ENCODE data around the gene KCNJ14. TPM values are rescaled to one million over a fixed set of nuclear protein-coding genes. Genes with fewer than 3 reads are reported as not detected.

Gene KCNJ14
- total and polyA plus RNA-seq, 2 of the 8 experiments (the other 6 are each of a cell fraction or from before 2014, with no cell fraction given): 0.45 to 0.89 TPM

- TF ChIP-seq CHD7 (IDR thresholded peaks at IDR 0.05; ENCODE audit: insufficient replicate concordance, low read length) (no peak), JUND (IDR thresholded peaks at IDR 0.05; ENCODE audit: low read length) (no peak), TAF1 (IDR thresholded peaks at IDR 0.05; ENCODE audit: low read depth, low read length) (no peak), BCL11A (IDR thresholded peaks at IDR 0.05; ENCODE audit: low read depth in 2 of 2, low read length in 2 of 2) (no peak), SAP30 (IDR thresholded peaks at IDR 0.05; ENCODE audit: insufficient read depth, insufficient replicate concordance, low read length) (no peak), FOSL1 (IDR thresholded peaks at IDR 0.05; ENCODE audit: insufficient read depth, low read depth, low read length) (no peak), CHD1 (IDR thresholded peaks at IDR 0.05; ENCODE audit: low read depth, low read length) (no peak), CBX5 (IDR thresholded peaks at IDR 0.05; ENCODE audit: low read depth, low read length) (no peak), PHF8 (conservative IDR thresholded peaks at IDR 0.05; ENCODE audit: low read depth, low read length) (no peak), KDM4A (IDR thresholded peaks at IDR 0.05; ENCODE audit: low read depth, low read length, severe bottlenecking) (no peak), RNF2 (IDR thresholded peaks at IDR 0.05; ENCODE audit: borderline replicate concordance, low read depth, low read length, missing control alignments, poor library complexity, severe bottlenecking) (no peak), SP4 (IDR thresholded peaks at IDR 0.05; ENCODE audit: low read length) (no peak)
These were observed 11.6 kb upstream of the KCNJ14 start (continued) for GRCh38 chr19:48443731-48444128.

Data from H1 (cell line).